ENCODE results near the gene C17orf107.

DNA sequence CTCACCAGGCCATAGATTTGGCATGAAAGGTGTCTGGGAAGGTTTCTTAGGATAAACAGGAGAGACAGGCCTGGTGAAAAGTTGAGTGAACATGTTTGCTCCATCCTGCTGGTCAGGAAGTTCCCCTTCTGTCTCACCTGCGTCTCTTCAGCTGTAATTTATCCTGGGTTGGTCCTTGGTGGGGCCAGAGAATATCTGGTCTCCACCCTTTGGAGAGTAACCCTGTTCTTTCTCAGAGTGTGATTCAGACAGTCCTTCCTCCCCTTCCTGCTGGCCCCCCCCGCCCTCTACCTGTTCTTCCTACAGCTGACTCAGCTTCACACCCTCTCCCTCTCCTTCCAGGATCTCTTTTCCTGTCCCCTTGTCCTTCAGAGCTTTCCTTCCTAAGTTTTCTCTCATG lies 49.1 kb upstream of the C17orf107 start:
- no peak for TF ChIP-seq POLR2AphosphoS5 (IDR thresholded peaks at IDR 0.05)
- no peak for TF ChIP-seq CTCF (IDR thresholded peaks at IDR 0.05; ENCODE audit: poor library complexity, severe bottlenecking)
- TF ChIP-seq EP300 (conservative IDR thresholded peaks at IDR 0.05; ENCODE audit: poor library complexity, severe bottlenecking), result no peak
- TF ChIP-seq TAF1 (IDR thresholded peaks at IDR 0.05; ENCODE audit: low read depth), result no peak
- TF ChIP-seq, protein P1, sequence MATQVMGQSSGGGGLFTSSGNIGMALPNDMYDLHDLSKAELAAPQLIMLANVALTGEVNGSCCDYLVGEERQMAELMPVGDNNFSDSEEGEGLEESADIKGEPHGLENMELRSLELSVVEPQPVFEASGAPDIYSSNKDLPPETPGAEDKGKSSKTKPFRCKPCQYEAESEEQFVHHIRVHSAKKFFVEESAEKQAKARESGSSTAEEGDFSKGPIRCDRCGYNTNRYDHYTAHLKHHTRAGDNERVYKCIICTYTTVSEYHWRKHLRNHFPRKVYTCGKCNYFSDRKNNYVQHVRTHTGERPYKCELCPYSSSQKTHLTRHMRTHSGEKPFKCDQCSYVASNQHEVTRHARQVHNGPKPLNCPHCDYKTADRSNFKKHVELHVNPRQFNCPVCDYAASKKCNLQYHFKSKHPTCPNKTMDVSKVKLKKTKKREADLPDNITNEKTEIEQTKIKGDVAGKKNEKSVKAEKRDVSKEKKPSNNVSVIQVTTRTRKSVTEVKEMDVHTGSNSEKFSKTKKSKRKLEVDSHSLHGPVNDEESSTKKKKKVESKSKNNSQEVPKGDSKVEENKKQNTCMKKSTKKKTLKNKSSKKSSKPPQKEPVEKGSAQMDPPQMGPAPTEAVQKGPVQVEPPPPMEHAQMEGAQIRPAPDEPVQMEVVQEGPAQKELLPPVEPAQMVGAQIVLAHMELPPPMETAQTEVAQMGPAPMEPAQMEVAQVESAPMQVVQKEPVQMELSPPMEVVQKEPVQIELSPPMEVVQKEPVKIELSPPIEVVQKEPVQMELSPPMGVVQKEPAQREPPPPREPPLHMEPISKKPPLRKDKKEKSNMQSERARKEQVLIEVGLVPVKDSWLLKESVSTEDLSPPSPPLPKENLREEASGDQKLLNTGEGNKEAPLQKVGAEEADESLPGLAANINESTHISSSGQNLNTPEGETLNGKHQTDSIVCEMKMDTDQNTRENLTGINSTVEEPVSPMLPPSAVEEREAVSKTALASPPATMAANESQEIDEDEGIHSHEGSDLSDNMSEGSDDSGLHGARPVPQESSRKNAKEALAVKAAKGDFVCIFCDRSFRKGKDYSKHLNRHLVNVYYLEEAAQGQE (IDR thresholded peaks at IDR 0.05; ENCODE audit: borderline replicate concordance), result no peak
- no peak for TF ChIP-seq MXI1 (conservative IDR thresholded peaks at IDR 0.05; ENCODE audit: poor library complexity, severe bottlenecking)
- TF ChIP-seq SMC3 (conservative IDR thresholded peaks at IDR 0.05; ENCODE audit: poor library complexity), result no peak

Measured in neural cell (in vitro differentiated cells).